ENCODE data around the gene RFPL3.

RFPL3 gene

DNA sequence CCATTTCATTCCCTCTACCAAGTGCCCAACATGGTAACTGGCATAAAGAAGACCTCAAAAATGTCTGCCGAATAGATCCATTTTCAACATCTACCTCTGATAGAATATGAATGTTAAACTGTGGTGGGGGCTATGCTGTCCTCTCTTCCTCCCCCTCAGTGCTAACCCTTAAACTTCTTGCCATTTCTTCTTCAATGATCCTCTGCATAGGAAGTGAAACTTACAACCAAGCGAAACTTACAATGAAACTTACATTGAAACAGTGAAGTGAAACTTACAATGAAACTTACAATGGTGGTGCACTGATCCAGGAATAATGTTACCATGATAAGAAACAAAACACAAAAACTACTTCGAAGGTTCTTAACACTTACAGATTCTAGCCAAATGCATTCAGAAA lies 49.6 kb downstream of the RFPL3 start:
- no peak for TF ChIP-seq ISL1 (CRISPR knock-in tag; IDR thresholded peaks at IDR 0.05)
- TF ChIP-seq RARB (CRISPR knock-in tag; IDR thresholded peaks at IDR 0.05), result no peak
- no peak for TF ChIP-seq ZFP30 (CRISPR knock-in tag; IDR thresholded peaks at IDR 0.05)
- no peak for TF ChIP-seq ZC3H10 (CRISPR knock-in tag; IDR thresholded peaks at IDR 0.05)
- TF ChIP-seq, protein P1, sequence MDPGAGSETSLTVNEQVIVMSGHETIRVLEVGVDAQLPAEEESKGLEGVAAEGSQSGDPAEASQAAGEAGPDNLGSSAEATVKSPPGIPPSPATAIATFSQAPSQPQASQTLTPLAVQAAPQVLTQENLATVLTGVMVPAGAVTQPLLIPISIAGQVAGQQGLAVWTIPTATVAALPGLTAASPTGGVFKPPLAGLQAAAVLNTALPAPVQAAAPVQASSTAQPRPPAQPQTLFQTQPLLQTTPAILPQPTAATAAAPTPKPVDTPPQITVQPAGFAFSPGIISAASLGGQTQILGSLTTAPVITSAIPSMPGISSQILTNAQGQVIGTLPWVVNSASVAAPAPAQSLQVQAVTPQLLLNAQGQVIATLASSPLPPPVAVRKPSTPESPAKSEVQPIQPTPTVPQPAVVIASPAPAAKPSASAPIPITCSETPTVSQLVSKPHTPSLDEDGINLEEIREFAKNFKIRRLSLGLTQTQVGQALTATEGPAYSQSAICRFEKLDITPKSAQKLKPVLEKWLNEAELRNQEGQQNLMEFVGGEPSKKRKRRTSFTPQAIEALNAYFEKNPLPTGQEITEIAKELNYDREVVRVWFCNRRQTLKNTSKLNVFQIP (CRISPR knock-in tag; IDR thresholded peaks at IDR 0.05; ENCODE audit: borderline replicate concordance, low read depth), result no peak
- TF ChIP-seq, protein P2, sequence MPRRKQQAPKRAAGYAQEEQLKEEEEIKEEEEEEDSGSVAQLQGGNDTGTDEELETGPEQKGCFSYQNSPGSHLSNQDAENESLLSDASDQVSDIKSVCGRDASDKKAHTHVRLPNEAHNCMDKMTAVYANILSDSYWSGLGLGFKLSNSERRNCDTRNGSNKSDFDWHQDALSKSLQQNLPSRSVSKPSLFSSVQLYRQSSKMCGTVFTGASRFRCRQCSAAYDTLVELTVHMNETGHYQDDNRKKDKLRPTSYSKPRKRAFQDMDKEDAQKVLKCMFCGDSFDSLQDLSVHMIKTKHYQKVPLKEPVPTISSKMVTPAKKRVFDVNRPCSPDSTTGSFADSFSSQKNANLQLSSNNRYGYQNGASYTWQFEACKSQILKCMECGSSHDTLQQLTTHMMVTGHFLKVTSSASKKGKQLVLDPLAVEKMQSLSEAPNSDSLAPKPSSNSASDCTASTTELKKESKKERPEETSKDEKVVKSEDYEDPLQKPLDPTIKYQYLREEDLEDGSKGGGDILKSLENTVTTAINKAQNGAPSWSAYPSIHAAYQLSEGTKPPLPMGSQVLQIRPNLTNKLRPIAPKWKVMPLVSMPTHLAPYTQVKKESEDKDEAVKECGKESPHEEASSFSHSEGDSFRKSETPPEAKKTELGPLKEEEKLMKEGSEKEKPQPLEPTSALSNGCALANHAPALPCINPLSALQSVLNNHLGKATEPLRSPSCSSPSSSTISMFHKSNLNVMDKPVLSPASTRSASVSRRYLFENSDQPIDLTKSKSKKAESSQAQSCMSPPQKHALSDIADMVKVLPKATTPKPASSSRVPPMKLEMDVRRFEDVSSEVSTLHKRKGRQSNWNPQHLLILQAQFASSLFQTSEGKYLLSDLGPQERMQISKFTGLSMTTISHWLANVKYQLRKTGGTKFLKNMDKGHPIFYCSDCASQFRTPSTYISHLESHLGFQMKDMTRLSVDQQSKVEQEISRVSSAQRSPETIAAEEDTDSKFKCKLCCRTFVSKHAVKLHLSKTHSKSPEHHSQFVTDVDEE (CRISPR knock-in tag; IDR thresholded peaks at IDR 0.05), result no peak
- TF ChIP-seq ESRRG (CRISPR knock-in tag; IDR thresholded peaks at IDR 0.05), result no peak
- TF ChIP-seq SNAI2 (CRISPR knock-in tag; IDR thresholded peaks at IDR 0.05), result no peak
- ATAC-seq, result no peak

DNA sequence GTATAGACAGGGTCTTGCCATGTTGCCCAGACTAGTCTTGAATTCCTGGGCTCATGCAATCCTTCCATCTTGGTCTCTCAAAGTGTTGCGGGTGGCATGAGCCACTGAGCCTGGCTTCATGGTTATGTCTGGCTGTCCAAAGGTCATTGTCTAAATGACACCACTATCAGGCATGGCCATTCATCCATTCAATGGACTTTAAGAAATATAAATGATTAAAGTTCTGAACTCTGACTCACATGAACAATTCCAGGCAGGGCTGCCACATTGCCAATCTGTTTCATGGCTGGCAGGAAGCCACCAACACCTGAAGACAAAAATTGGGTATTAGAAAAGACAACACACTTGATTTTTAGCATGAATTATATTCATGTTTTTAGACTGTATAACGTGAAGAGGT lies 50.3 kb downstream of the RFPL3 start:
- ATAC-seq, result no peak
- TF ChIP-seq GLIS3 (CRISPR knock-in tag; IDR thresholded peaks at IDR 0.05) (no peak), TOX (CRISPR knock-in tag; IDR thresholded peaks at IDR 0.05; ENCODE audit: borderline replicate concordance) (no peak), ZNF565 (CRISPR knock-in tag; conservative IDR thresholded peaks at IDR 0.05; ENCODE audit: low read depth) (no peak), ZFP30 (CRISPR knock-in tag; IDR thresholded peaks at IDR 0.05) (no peak), ISL1 (CRISPR knock-in tag; IDR thresholded peaks at IDR 0.05) (no peak), ZC3H10 (CRISPR knock-in tag; IDR thresholded peaks at IDR 0.05) (no peak), OSR1 (CRISPR knock-in tag; IDR thresholded peaks at IDR 0.05) (no peak), ZNF8 (CRISPR knock-in tag; IDR thresholded peaks at IDR 0.05) (no peak)
- TF ChIP-seq, protein P3, sequence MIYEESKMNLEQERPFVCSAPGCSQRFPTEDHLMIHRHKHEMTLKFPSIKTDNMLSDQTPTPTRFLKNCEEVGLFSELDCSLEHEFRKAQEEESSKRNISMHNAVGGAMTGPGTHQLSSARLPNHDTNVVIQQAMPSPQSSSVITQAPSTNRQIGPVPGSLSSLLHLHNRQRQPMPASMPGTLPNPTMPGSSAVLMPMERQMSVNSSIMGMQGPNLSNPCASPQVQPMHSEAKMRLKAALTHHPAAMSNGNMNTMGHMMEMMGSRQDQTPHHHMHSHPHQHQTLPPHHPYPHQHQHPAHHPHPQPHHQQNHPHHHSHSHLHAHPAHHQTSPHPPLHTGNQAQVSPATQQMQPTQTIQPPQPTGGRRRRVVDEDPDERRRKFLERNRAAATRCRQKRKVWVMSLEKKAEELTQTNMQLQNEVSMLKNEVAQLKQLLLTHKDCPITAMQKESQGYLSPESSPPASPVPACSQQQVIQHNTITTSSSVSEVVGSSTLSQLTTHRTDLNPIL (CRISPR knock-in tag; IDR thresholded peaks at IDR 0.05; ENCODE audit: low read depth), result no peak
- TF ChIP-seq, protein P4, sequence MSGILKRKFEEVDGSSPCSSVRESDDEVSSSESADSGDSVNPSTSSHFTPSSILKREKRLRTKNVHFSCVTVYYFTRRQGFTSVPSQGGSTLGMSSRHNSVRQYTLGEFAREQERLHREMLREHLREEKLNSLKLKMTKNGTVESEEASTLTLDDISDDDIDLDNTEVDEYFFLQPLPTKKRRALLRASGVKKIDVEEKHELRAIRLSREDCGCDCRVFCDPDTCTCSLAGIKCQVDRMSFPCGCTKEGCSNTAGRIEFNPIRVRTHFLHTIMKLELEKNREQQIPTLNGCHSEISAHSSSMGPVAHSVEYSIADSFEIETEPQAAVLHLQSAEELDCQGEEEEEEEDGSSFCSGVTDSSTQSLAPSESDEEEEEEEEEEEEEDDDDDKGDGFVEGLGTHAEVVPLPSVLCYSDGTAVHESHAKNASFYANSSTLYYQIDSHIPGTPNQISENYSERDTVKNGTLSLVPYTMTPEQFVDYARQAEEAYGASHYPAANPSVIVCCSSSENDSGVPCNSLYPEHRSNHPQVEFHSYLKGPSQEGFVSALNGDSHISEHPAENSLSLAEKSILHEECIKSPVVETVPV (CRISPR knock-in tag; IDR thresholded peaks at IDR 0.05), result no peak
- TF ChIP-seq, protein P2 (CRISPR knock-in tag; IDR thresholded peaks at IDR 0.05), result no peak

DNA sequence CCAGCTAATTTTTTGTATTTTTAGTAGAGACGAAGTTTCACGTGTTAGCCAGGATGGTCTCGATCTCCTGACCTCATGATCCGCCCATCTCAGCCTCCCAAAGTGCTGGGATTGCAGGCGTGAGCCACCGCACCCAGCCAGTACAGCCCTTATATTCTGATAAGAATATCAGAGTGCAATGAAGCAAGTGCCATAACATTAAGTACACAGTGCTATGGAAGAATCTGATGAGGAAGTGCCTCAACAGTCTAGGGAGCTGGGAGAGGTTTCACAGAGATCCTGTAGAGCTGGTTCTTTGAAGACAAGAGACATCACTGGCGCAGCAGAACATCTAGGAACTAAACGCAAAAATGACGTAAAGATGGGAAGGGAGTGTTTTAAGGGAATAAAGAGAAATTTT lies 52.3 kb downstream of the RFPL3 start:
- ATAC-seq, result no peak
- no peak for TF ChIP-seq BACH2 (CRISPR knock-in tag; IDR thresholded peaks at IDR 0.05; ENCODE audit: borderline replicate concordance)
- TF ChIP-seq RARB (CRISPR knock-in tag; IDR thresholded peaks at IDR 0.05), result no peak
- no peak for TF ChIP-seq ZC3H10 (CRISPR knock-in tag; IDR thresholded peaks at IDR 0.05)
- TF ChIP-seq, protein P3 (CRISPR knock-in tag; IDR thresholded peaks at IDR 0.05; ENCODE audit: low read depth), result no peak
- no peak for TF ChIP-seq ZNF565 (CRISPR knock-in tag; conservative IDR thresholded peaks at IDR 0.05; ENCODE audit: low read depth)
- TF ChIP-seq TOX (CRISPR knock-in tag; IDR thresholded peaks at IDR 0.05; ENCODE audit: borderline replicate concordance), result no peak

Data from SK-N-SH treated with all-trans-retinoic acid at 6 μM for 48 hours (cell line).